Stimulated activated CD4-positive, alpha-beta T cell treated with anti-CD3 and anti-CD28 coated beads, Interleukin-15, amount 100 ng/mL, for 1 hour (primary cell): ENCODE data around the gene TSHZ3.

Experiments used
- DNase-seq, 2 donors: peaks; one replicate each; pipeline ENCODE4 v3.0.0-alpha.2; 2020; ENCODE audit warnings: low read depth in 1 of 2, low spot score in 1 of 2

The TSHZ3 gene

GRCh38 chr19:31349160-31349881 lies at the start of gene TSHZ3:
TSS of gene TSHZ3 (minus strand) at chr19:31349436. CDS start at chr19:31349219, 217 bp downstream.
- no peak for DNase-seq

GRCh38 chr19:31397308-31397707 lies 48.1 kb upstream of the TSHZ3 start:
- no peak for DNase-seq

- no peak for DNase-seq
Observed at GRCh38 chr19:31392464-31392863, 43.2 kb upstream of the TSHZ3 start.

- DNase-seq, result no peak
Observed at GRCh38 chr19:31391518-31391917, 42.3 kb upstream of the TSHZ3 start.

- DNase-seq, result no peak
Observed at GRCh38 chr19:31390711-31391110, 41.5 kb upstream of the TSHZ3 start.

GRCh38 chr19:31389874-31390273 lies 40.6 kb upstream of the TSHZ3 start:
- DNase-seq, result no peak

GRCh38 chr19:31387717-31388301 lies 38.6 kb upstream of the TSHZ3 start:
- DNase-seq, result no peak

- DNase-seq, result no peak
Observed at GRCh38 chr19:31386806-31387205, 37.6 kb upstream of the TSHZ3 start.

- no peak for DNase-seq
Observed at GRCh38 chr19:31385744-31386143, 36.5 kb upstream of the TSHZ3 start.

- DNase-seq, result no peak
Observed at GRCh38 chr19:31383553-31383952, 34.3 kb upstream of the TSHZ3 start.

- no peak for DNase-seq
Observed at GRCh38 chr19:31380854-31381253, 31.6 kb upstream of the TSHZ3 start.

GRCh38 chr19:31378404-31378803 lies 29.2 kb upstream of the TSHZ3 start:
- DNase-seq, result no peak

GRCh38 chr19:31377736-31378135 lies 28.5 kb upstream of the TSHZ3 start:
- DNase-seq, result no peak

- no peak for DNase-seq
Observed at GRCh38 chr19:31372246-31372781, 23.1 kb upstream of the TSHZ3 start.

GRCh38 chr19:31370216-31370615 lies 21.0 kb upstream of the TSHZ3 start:
- no peak for DNase-seq

GRCh38 chr19:31364963-31365362 lies 15.7 kb upstream of the TSHZ3 start:
- DNase-seq, result no peak

GRCh38 chr19:31361728-31362127 lies 12.5 kb upstream of the TSHZ3 start:
- DNase-seq, result no peak

GRCh38 chr19:31357315-31357673 lies 8.1 kb upstream of the TSHZ3 start:
- no peak for DNase-seq

- peak; percentile 21 to 49 for DNase-seq
Observed at GRCh38 chr19:31356587-31357314, 7.5 kb upstream of the TSHZ3 start.

GRCh38 chr19:31355665-31356289 lies 6.5 kb upstream of the TSHZ3 start:
- DNase-seq, result no peak

GRCh38 chr19:31354799-31355664 lies 5.8 kb upstream of the TSHZ3 start:
- DNase-seq, result no peak
